BJ (cell line): ENCODE data around the gene CEP170B. TPM values are rescaled to one million over a fixed set of nuclear protein-coding genes. Genes with fewer than 3 reads are reported as not detected.

Experiments
- CTCF ChIA-PET: fragments of 350-600 bp; formaldehyde crosslinking; extraction: SDS; loops from one replicate; lab custom pipeline; 2021; ENCODE audit warnings: antibody characterized with exemption, inconsistent platforms; lab: Yijun Ruan, JAX
- POLR2A ChIA-PET: fragments of 300-600 bp; sonication (Branson Sonifier 250); formaldehyde crosslinking; extraction: SDS; loops from one replicate; lab custom pipeline; 2021; ENCODE audit warnings: antibody characterized with exemption; lab: Charles Lee
- DNase-seq: peaks from one replicate; pipeline ENCODE4 v3.0.0-alpha.2; 2011; ENCODE audit warnings: low read depth
- H3K27me3 ChIP-seq: 2 replicates; pipeline ENCODE4 v1.6.0; 2011; ENCODE audit warnings: low read length; ENCODE audit not compliant: control insufficient read depth, insufficient read depth
- H3K36me3 ChIP-seq: 2 replicates; pipeline ENCODE4 v1.5.1; 2011; ENCODE audit warnings: low read length; ENCODE audit not compliant: control insufficient read depth, insufficient read depth
- H3K4me3 ChIP-seq: 2 replicates; pipeline ENCODE4 v1.5.1; 2011; ENCODE audit warnings: low read depth, mild to moderate bottlenecking, control low read depth, low read length
- polyA plus RNA-seq: library from polyadenylated mRNA; depleted of rRNA; stranded (reverse); fragments of >200 nt; gene quantifications from 2 replicates; pipeline ENCODE4 v1.2.3, GENCODE V29; 2011
- TF ChIP-seq, protein P1 (sequence below): IDR thresholded peaks from 2 replicates; pipeline ENCODE4 v1.5.1; 2011; ENCODE audit warnings: low read depth, mild to moderate bottlenecking, control low read depth, inconsistent platforms, low read length, moderate library complexity; ENCODE audit not compliant: insufficient read depth

The CEP170B gene
- polyA plus RNA-seq, 1 experiment = 8.0 TPM

- Histone ChIP-seq H3K4me3 (no peak overlapping the region), H3K27me3 (no peaks in the 10 kb centered on the region), H3K36me3 (peaks cover 12% of the 10 kb centered on the region)
- DNase-seq = no peak
- TF ChIP-seq, protein P1, sequence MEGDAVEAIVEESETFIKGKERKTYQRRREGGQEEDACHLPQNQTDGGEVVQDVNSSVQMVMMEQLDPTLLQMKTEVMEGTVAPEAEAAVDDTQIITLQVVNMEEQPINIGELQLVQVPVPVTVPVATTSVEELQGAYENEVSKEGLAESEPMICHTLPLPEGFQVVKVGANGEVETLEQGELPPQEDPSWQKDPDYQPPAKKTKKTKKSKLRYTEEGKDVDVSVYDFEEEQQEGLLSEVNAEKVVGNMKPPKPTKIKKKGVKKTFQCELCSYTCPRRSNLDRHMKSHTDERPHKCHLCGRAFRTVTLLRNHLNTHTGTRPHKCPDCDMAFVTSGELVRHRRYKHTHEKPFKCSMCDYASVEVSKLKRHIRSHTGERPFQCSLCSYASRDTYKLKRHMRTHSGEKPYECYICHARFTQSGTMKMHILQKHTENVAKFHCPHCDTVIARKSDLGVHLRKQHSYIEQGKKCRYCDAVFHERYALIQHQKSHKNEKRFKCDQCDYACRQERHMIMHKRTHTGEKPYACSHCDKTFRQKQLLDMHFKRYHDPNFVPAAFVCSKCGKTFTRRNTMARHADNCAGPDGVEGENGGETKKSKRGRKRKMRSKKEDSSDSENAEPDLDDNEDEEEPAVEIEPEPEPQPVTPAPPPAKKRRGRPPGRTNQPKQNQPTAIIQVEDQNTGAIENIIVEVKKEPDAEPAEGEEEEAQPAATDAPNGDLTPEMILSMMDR = no peak
- POLR2A ChIA-PET = no interaction called here
- CTCF ChIA-PET = interaction anchor here (0.5 to 4.5 kb wide), 4 partner anchors 17 to 153 kb away, joined by 3 to 55 read pairs (median 12); no protein-coding TSS in a partner anchor
These were observed 27.7 kb downstream of the CEP170B start for GRCh38 chr14:104892531-104893434.

GRCh38 chr14:104893435-104894207, 28.6 kb downstream of the CEP170B start:
- H3K36me3 ChIP-seq = peaks cover 9% of the 10 kb centered on the region
- no peak overlapping the region for H3K4me3 ChIP-seq
- TF ChIP-seq, protein P1 = no peak
- no peak for DNase-seq
- H3K27me3 ChIP-seq = no peaks in the 10 kb centered on the region
- POLR2A ChIA-PET = no interaction called here
- CTCF ChIA-PET = interaction anchor here (1.4 to 4.5 kb wide), 4 partner anchors 14 to 152 kb away, joined by 3 to 55 read pairs (median 12); no protein-coding TSS in a partner anchor

DNA sequence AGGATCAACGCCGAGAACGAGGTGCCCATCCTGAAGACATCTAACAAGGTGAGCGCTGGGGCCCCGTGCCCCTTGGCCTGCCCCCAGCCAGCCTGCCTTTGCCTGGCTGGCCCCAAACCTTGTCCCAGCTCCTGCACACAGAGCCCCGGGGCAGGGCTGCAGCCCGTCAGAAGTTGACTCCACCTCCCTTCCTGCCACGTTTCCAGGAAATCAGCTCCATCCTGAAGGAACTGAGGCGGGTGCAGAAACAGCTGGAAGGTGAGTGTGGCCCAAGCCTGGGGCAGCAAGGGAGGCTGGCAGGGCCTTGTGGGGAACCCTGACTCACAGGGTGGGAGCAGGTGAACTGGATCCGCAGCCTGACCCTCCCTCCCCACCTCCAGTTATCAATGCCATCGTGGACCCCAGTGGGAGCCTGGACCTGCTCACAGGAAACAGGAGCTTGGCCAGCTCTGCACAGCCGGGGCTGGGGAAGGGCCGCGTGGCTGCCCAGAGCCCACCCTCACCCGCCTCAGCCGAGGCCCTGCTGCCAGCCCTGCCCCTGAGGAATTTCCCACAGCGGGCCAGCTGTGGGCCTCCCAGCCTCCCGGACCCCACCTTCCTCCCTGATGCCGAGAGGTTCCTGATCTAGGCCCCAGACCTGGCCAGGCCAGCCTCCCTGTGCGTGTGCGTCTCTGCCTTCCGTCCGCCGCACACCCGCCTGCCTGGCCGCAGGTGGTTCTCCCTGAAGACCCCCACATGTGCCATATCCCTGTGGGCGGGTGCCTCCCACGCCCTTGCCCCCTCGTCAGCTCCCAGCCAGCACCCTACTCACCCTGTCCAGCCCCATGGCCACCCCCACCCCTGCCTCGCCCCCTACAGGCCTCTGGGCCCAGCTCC, 29.5 kb downstream of the CEP170B start:
- ChIA-PET POLR2A (no interaction called here), CTCF (interaction anchor here (0.5 to 4.5 kb wide), 6 partner anchors 10 to 151 kb away, joined by 3 to 55 read pairs (median 4); no protein-coding TSS in a partner anchor)
- peaks cover 5% of the 10 kb centered on the region; the same call in 1 of the 2 replicates for H3K36me3 ChIP-seq
- DNase-seq = no peak
- TF ChIP-seq, protein P1 = no peak
- no peaks in the 10 kb centered on the region for H3K27me3 ChIP-seq
- H3K4me3 ChIP-seq = no peak overlapping the region

- ChIA-PET CTCF (interaction anchor here (0.5 to 4.5 kb wide), 15 partner anchors 9 to 151 kb away, joined by 3 to 55 read pairs (median 4); no protein-coding TSS in a partner anchor), POLR2A (no interaction called here)
- no peaks in the 10 kb centered on the region for H3K27me3 ChIP-seq
- no peak overlapping the region for H3K4me3 ChIP-seq
- DNase-seq = no peak
- TF ChIP-seq, protein P1 = no peak
- H3K36me3 ChIP-seq = peaks cover 4% of the 10 kb centered on the region; the same call in 1 of the 2 replicates
These were observed 30.2 kb downstream of the CEP170B start for GRCh38 chr14:104895207-104895785.
